ENCODE measurements around the gene OGFOD3. TPM values are rescaled to one million over a fixed set of nuclear protein-coding genes. Genes with fewer than 3 reads are reported as not detected.
"Not testable (repeated sequence)": the region's sequence is repeated elsewhere in the genome, so short reads cannot be mapped to it uniquely, and the experiment has no call there.

OGFOD3 gene
- total RNA-seq, 1 donor from 2014 or later = 29.1 TPM

GRCh38 chr17:82416264-82416663 lies 2.1 kb downstream of the OGFOD3 start:
- peaks cover 22% of the 10 kb centered on the region for H3K4me1 Mint-ChIP-seq (ENCODE audit: low read depth)
- H3K27ac Mint-ChIP-seq = no peak overlapping the region
- intact Hi-C loops (cut with micrococcal nuclease) = loop anchor here (10.0 kb wide), 2 partner anchors 181 to 381 kb away; partner anchors contain the start of genes DCXR and RAC3
- no peaks in the 10 kb centered on the region for H3K27me3 Mint-ChIP-seq (ENCODE audit: low read depth)
- H3K4me3 Mint-ChIP-seq (ENCODE audit: low read depth) = no peak overlapping the region
- no peak for DNase-seq (ENCODE audit: low spot score)
- H3K36me3 Mint-ChIP-seq (ENCODE audit: low read depth) = peaks cover 22% of the 10 kb centered on the region
- no peaks in the 10 kb centered on the region for H3K9me3 Mint-ChIP-seq

GRCh38 chr17:82415786-82416185 lies 2.6 kb downstream of the OGFOD3 start:
- Mint-ChIP-seq H3K4me1 (ENCODE audit: low read depth) (peaks cover 22% of the 10 kb centered on the region), H3K27ac (no peak overlapping the region), H3K9me3 (no peaks in the 10 kb centered on the region), H3K27me3 (ENCODE audit: low read depth) (no peaks in the 10 kb centered on the region), H3K36me3 (ENCODE audit: low read depth) (peaks cover 17% of the 10 kb centered on the region), H3K4me3 (ENCODE audit: low read depth) (no peak overlapping the region)
- intact Hi-C loops (cut with micrococcal nuclease) = loop anchor here (10.0 kb wide), 2 partner anchors 181 to 381 kb away; partner anchors contain the start of genes DCXR and RAC3
- DNase-seq (ENCODE audit: low spot score) = no peak

- H3K4me1 Mint-ChIP-seq (ENCODE audit: low read depth) = peaks cover 22% of the 10 kb centered on the region
- H3K36me3 Mint-ChIP-seq (ENCODE audit: low read depth) = peaks cover 14% of the 10 kb centered on the region
- no peak overlapping the region for H3K27ac Mint-ChIP-seq
- no peaks in the 10 kb centered on the region for H3K9me3 Mint-ChIP-seq
- no peaks in the 10 kb centered on the region for H3K27me3 Mint-ChIP-seq (ENCODE audit: low read depth)
- H3K4me3 Mint-ChIP-seq (ENCODE audit: low read depth) = no peak overlapping the region
- intact Hi-C loops (cut with micrococcal nuclease) = loop anchor here (10.0 kb wide), 2 partner anchors 181 to 381 kb away; partner anchors contain the start of genes DCXR and RAC3
- no peak for DNase-seq (ENCODE audit: low spot score)
These were observed 3.0 kb downstream of the OGFOD3 start for GRCh38 chr17:82415336-82415735.

GRCh38 chr17:82414548-82415281 lies 3.7 kb downstream of the OGFOD3 start:
- intact Hi-C loops (cut with micrococcal nuclease) = loop anchor here (1.0 to 10.0 kb wide), 3 partner anchors 62 to 380 kb away; partner anchors contain the start of genes DCXR and RAC3
- peak; percentile 68 for DNase-seq (ENCODE audit: low spot score)
- no peaks in the 10 kb centered on the region for H3K27me3 Mint-ChIP-seq (ENCODE audit: low read depth)
- H3K36me3 Mint-ChIP-seq (ENCODE audit: low read depth) = peaks cover 8% of the 10 kb centered on the region
- peaks cover 17% of the 10 kb centered on the region for H3K4me1 Mint-ChIP-seq (ENCODE audit: low read depth)
- no peaks in the 10 kb centered on the region for H3K9me3 Mint-ChIP-seq
- H3K27ac Mint-ChIP-seq = no peak overlapping the region
- H3K4me3 Mint-ChIP-seq (ENCODE audit: low read depth) = no peak overlapping the region

GRCh38 chr17:82412535-82413520 lies 5.6 kb downstream of the OGFOD3 start:
- Mint-ChIP-seq H3K4me3 (ENCODE audit: low read depth) (no peak overlapping the region), H3K9me3 (no peaks in the 10 kb centered on the region), H3K36me3 (ENCODE audit: low read depth) (peaks cover 7% of the 10 kb centered on the region), H3K4me1 (ENCODE audit: low read depth) (peaks cover 13% of the 10 kb centered on the region), H3K27me3 (ENCODE audit: low read depth) (no peaks in the 10 kb centered on the region), H3K27ac (no peak overlapping the region)
- intact Hi-C loops (cut with micrococcal nuclease) = loop anchor here (10.0 kb wide), 2 partner anchors 178 to 378 kb away; partner anchors contain the start of genes DCXR and RAC3
- no peak for DNase-seq (ENCODE audit: low spot score)

GRCh38 chr17:82412081-82412480 lies 6.3 kb downstream of the OGFOD3 start:
- Mint-ChIP-seq H3K4me1 (ENCODE audit: low read depth) (peaks cover 18% of the 10 kb centered on the region), H3K36me3 (ENCODE audit: low read depth) (peaks cover 13% of the 10 kb centered on the region)
- H3K4me3 Mint-ChIP-seq (ENCODE audit: low read depth); H3K9me3 Mint-ChIP-seq; H3K27me3 Mint-ChIP-seq (ENCODE audit: low read depth); DNase-seq (ENCODE audit: low spot score); H3K27ac Mint-ChIP-seq: not testable (repeated sequence)
- intact Hi-C loops (cut with micrococcal nuclease) = loop anchor here (10.0 kb wide), 2 partner anchors 177 to 377 kb away; partner anchors contain the start of genes DCXR and RAC3

GRCh38 chr17:82411396-82412053 lies 6.9 kb downstream of the OGFOD3 start:
- Mint-ChIP-seq H3K9me3 (no peaks in the 10 kb centered on the region), H3K4me1 (ENCODE audit: low read depth) (peaks cover 18% of the 10 kb centered on the region), H3K27me3 (ENCODE audit: low read depth) (no peaks in the 10 kb centered on the region), H3K27ac (no peak overlapping the region), H3K36me3 (ENCODE audit: low read depth) (peaks cover 13% of the 10 kb centered on the region), H3K4me3 (ENCODE audit: low read depth) (no peak overlapping the region)
- DNase-seq (ENCODE audit: low spot score) = no peak
- intact Hi-C loops (cut with micrococcal nuclease) = loop anchor here (10.0 kb wide), 2 partner anchors 177 to 377 kb away; partner anchors contain the start of genes DCXR and RAC3

- no peak for DNase-seq (ENCODE audit: low spot score)
- no peak overlapping the region for H3K4me3 Mint-ChIP-seq (ENCODE audit: low read depth)
- no peak overlapping the region for H3K27ac Mint-ChIP-seq
- no peaks in the 10 kb centered on the region for H3K27me3 Mint-ChIP-seq (ENCODE audit: low read depth)
- intact Hi-C loops (cut with micrococcal nuclease) = loop anchor here (10.0 kb wide), 2 partner anchors 175 to 375 kb away; partner anchors contain the start of genes DCXR and RAC3
- H3K4me1 Mint-ChIP-seq (ENCODE audit: low read depth) = peaks cover 15% of the 10 kb centered on the region
- peaks cover 18% of the 10 kb centered on the region for H3K36me3 Mint-ChIP-seq (ENCODE audit: low read depth)
- H3K9me3 Mint-ChIP-seq = no peaks in the 10 kb centered on the region
These were observed 8.2 kb downstream of the OGFOD3 start for GRCh38 chr17:82410014-82410716.

- no peaks in the 10 kb centered on the region for H3K9me3 Mint-ChIP-seq
- peaks cover 8% of the 10 kb centered on the region for H3K4me1 Mint-ChIP-seq (ENCODE audit: low read depth)
- no peak overlapping the region for H3K4me3 Mint-ChIP-seq (ENCODE audit: low read depth)
- H3K36me3 Mint-ChIP-seq (ENCODE audit: low read depth) = peaks cover 16% of the 10 kb centered on the region
- H3K27ac Mint-ChIP-seq = no peak overlapping the region
- intact Hi-C loops (cut with micrococcal nuclease) = no loop called here
- H3K27me3 Mint-ChIP-seq (ENCODE audit: low read depth) = no peaks in the 10 kb centered on the region
- DNase-seq (ENCODE audit: low spot score) = no peak
These were observed 9.5 kb downstream of the OGFOD3 start for GRCh38 chr17:82408938-82409318.

GRCh38 chr17:82408288-82408937 lies 10.0 kb downstream of the OGFOD3 start:
- H3K36me3 Mint-ChIP-seq (ENCODE audit: low read depth) = peaks cover 21% of the 10 kb centered on the region
- no peak overlapping the region for H3K27ac Mint-ChIP-seq
- no peaks in the 10 kb centered on the region for H3K27me3 Mint-ChIP-seq (ENCODE audit: low read depth)
- intact Hi-C loops (cut with micrococcal nuclease) = no loop called here
- DNase-seq (ENCODE audit: low spot score) = no peak
- no peaks in the 10 kb centered on the region for H3K9me3 Mint-ChIP-seq
- no peak overlapping the region for H3K4me3 Mint-ChIP-seq (ENCODE audit: low read depth)
- H3K4me1 Mint-ChIP-seq (ENCODE audit: low read depth) = peaks cover 8% of the 10 kb centered on the region

- intact Hi-C loops (cut with micrococcal nuclease) = no loop called here
- H3K27ac Mint-ChIP-seq = no peak overlapping the region
These were observed 11.1 kb downstream of the OGFOD3 start for GRCh38 chr17:82407255-82407654.

More at GRCh38 chr17:82407255-82407654, 11.1 kb downstream of the OGFOD3 start:
- no peaks in the 10 kb centered on the region for H3K9me3 Mint-ChIP-seq
- no peak overlapping the region for H3K4me3 Mint-ChIP-seq (ENCODE audit: low read depth)
- peaks cover 10% of the 10 kb centered on the region for H3K4me1 Mint-ChIP-seq (ENCODE audit: low read depth)
- peaks cover 24% of the 10 kb centered on the region for H3K36me3 Mint-ChIP-seq (ENCODE audit: low read depth)
- no peaks in the 10 kb centered on the region for H3K27me3 Mint-ChIP-seq (ENCODE audit: low read depth)
- DNase-seq (ENCODE audit: low spot score) = no peak
